ENCODE measurements around the gene NMRK2. TPM values are rescaled to one million over a fixed set of nuclear protein-coding genes. Genes with fewer than 3 reads are reported as not detected.

NMRK2 gene
- total RNA-seq, 1 donor from 2014 or later, result 0.77 TPM

DNA sequence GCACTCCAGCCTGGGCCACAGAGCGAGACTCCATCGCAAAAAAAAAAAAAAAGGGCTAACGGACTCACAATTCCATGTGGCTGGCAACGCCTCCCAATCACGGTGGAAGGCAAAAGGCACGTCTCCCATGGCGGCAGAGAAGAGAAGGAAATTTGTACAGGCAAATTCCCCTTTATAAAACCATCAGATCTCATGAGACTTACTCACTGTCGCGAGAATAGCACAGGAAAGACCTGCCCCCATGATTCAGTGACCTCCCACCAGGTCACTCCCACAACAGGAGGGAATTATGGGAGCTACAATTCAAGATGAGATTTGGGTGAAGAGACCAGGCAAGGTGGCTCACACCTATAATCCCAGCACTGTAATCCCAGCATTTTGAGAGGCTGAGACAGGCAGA is 18.7 kb upstream of the NMRK2 start:
- no peak overlapping the region for H3K4me3 ChIP-seq
- H3K27ac ChIP-seq, result no peak overlapping the region
- H3K9ac ChIP-seq, result no peak overlapping the region
- peaks cover 15% of the 10 kb centered on the region for H3K27me3 Mint-ChIP-seq (ENCODE audit: insufficient read depth, low read depth)
- no peak overlapping the region for H3K27ac Mint-ChIP-seq
- peaks cover 13% of the 10 kb centered on the region for H3K36me3 Mint-ChIP-seq
- no peaks in the 10 kb centered on the region for H3K4me1 Mint-ChIP-seq
- no peak overlapping the region for H3K4me2 ChIP-seq
- peaks cover 4% of the 10 kb centered on the region for H3K9me3 ChIP-seq (ENCODE audit: low read depth)
- H3F3A ChIP-seq (ENCODE audit: low read depth), result no peaks in the 10 kb centered on the region
- no peaks in the 10 kb centered on the region for H3K27me3 ChIP-seq
- H3K79me2 ChIP-seq (ENCODE audit: low read depth), result no peaks in the 10 kb centered on the region
- peaks cover 13% of the 10 kb centered on the region for H3K9me3 Mint-ChIP-seq
- TF ChIP-seq EZH2phosphoT487 (IDR thresholded peaks at IDR 0.05) (no peak), EZH2 (IDR thresholded peaks at IDR 0.05) (no peak)
- TF ChIP-seq, protein P1, sequence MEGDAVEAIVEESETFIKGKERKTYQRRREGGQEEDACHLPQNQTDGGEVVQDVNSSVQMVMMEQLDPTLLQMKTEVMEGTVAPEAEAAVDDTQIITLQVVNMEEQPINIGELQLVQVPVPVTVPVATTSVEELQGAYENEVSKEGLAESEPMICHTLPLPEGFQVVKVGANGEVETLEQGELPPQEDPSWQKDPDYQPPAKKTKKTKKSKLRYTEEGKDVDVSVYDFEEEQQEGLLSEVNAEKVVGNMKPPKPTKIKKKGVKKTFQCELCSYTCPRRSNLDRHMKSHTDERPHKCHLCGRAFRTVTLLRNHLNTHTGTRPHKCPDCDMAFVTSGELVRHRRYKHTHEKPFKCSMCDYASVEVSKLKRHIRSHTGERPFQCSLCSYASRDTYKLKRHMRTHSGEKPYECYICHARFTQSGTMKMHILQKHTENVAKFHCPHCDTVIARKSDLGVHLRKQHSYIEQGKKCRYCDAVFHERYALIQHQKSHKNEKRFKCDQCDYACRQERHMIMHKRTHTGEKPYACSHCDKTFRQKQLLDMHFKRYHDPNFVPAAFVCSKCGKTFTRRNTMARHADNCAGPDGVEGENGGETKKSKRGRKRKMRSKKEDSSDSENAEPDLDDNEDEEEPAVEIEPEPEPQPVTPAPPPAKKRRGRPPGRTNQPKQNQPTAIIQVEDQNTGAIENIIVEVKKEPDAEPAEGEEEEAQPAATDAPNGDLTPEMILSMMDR (IDR thresholded peaks at IDR 0.05), result no peak
- DNase-seq (ENCODE audit: low spot score), result no peak
- no peak overlapping the region for H3K4me3 Mint-ChIP-seq
- no peak overlapping the region for H2AFZ ChIP-seq (replicated peaks)
- no peaks in the 10 kb centered on the region for H3K36me3 ChIP-seq
- no peaks in the 10 kb centered on the region for H4K20me1 ChIP-seq (ENCODE audit: low read depth)
- H3K4me1 ChIP-seq, result no peaks in the 10 kb centered on the region

- H4K20me1 ChIP-seq (ENCODE audit: low read depth), result no peaks in the 10 kb centered on the region
- H3K9ac ChIP-seq, result no peak overlapping the region
- H2AFZ ChIP-seq (replicated peaks), result no peak overlapping the region
- H3K9me3 Mint-ChIP-seq, result peaks cover 4% of the 10 kb centered on the region
- H3K4me1 ChIP-seq, result no peaks in the 10 kb centered on the region
- H3K4me3 Mint-ChIP-seq, result peak overlapping the region; percentile 3
- H3K4me3 ChIP-seq, result no peak overlapping the region
- H3K27ac Mint-ChIP-seq, result no peak overlapping the region
- H3K9me3 ChIP-seq (ENCODE audit: low read depth), result no peaks in the 10 kb centered on the region
- H3K4me1 Mint-ChIP-seq, result no peaks in the 10 kb centered on the region
- no peaks in the 10 kb centered on the region for H3F3A ChIP-seq (ENCODE audit: low read depth)
- H3K36me3 Mint-ChIP-seq, result peaks cover 8% of the 10 kb centered on the region
- TF ChIP-seq, protein P1 (IDR thresholded peaks at IDR 0.05), result no peak
- TF ChIP-seq EZH2 (IDR thresholded peaks at IDR 0.05) (no peak), EZH2phosphoT487 (IDR thresholded peaks at IDR 0.05) (no peak)
- DNase-seq (ENCODE audit: low spot score), result no peak
- H3K36me3 ChIP-seq, result no peaks in the 10 kb centered on the region
- no peak overlapping the region for H3K4me2 ChIP-seq
- peaks cover 10% of the 10 kb centered on the region for H3K27me3 Mint-ChIP-seq (ENCODE audit: insufficient read depth, low read depth)
- no peaks in the 10 kb centered on the region for H3K27me3 ChIP-seq
- no peaks in the 10 kb centered on the region for H3K79me2 ChIP-seq (ENCODE audit: low read depth)
- H3K27ac ChIP-seq, result no peak overlapping the region
Observed at GRCh38 chr19:3916033-3916432, 16.8 kb upstream of the NMRK2 start.

GRCh38 chr19:3919793-3920192 is 13.1 kb upstream of the NMRK2 start:
- Mint-ChIP-seq H3K36me3 (peaks cover 11% of the 10 kb centered on the region), H3K27ac (no peak overlapping the region), H3K27me3 (ENCODE audit: insufficient read depth, low read depth) (peaks cover 7% of the 10 kb centered on the region), H3K4me3 (no peak overlapping the region), H3K4me1 (no peaks in the 10 kb centered on the region), H3K9me3 (peaks cover 10% of the 10 kb centered on the region)
- no peak overlapping the region for H3K9ac ChIP-seq
- H3K27me3 ChIP-seq, result no peaks in the 10 kb centered on the region
- no peak for DNase-seq (ENCODE audit: low spot score)
- H3K27ac ChIP-seq, result no peak overlapping the region
- TF ChIP-seq EZH2phosphoT487 (IDR thresholded peaks at IDR 0.05), result no peak
- TF ChIP-seq, protein P1 (IDR thresholded peaks at IDR 0.05), result no peak
- TF ChIP-seq EZH2 (IDR thresholded peaks at IDR 0.05), result no peak
- H3K4me1 ChIP-seq, result no peaks in the 10 kb centered on the region
- H3K36me3 ChIP-seq, result no peaks in the 10 kb centered on the region
- no peak overlapping the region for H3K4me3 ChIP-seq
- H3K79me2 ChIP-seq (ENCODE audit: low read depth), result no peaks in the 10 kb centered on the region
- no peak overlapping the region for H3K4me2 ChIP-seq
- H2AFZ ChIP-seq (replicated peaks), result no peak overlapping the region
- H3F3A ChIP-seq (ENCODE audit: low read depth), result no peaks in the 10 kb centered on the region
- no peaks in the 10 kb centered on the region for H4K20me1 ChIP-seq (ENCODE audit: low read depth)
- H3K9me3 ChIP-seq (ENCODE audit: low read depth), result no peaks in the 10 kb centered on the region

Data from neural progenitor cell (in vitro differentiated cells).